Neural cell (in vitro differentiated cells): ENCODE results near the gene KDM4B.

ENCODE experiments used
- EP300 ChIP-seq: fragments of 450-650 bp; conservative IDR thresholded peaks from 2 replicates; pipeline ENCODE4 v1.6.1; 2014; ENCODE audit warnings: antibody characterized with exemption, mild to moderate bottlenecking, moderate library complexity; ENCODE audit not compliant: poor library complexity, severe bottlenecking
- SMC3 ChIP-seq: fragments of 450-650 bp; conservative IDR thresholded peaks from 2 replicates; pipeline ENCODE4 v1.6.1; 2014; ENCODE audit warnings: antibody characterized with exemption, mild to moderate bottlenecking, moderate library complexity; ENCODE audit not compliant: poor library complexity
- TAF1 ChIP-seq: IDR thresholded peaks from 2 replicates; pipeline ENCODE4 v1.6.1; 2012; ENCODE audit warnings: low read depth
- TF ChIP-seq, protein P1 (sequence below): fragments of 450-650 bp; IDR thresholded peaks from 2 replicates; pipeline ENCODE4 v1.5.1; 2014; ENCODE audit warnings: antibody characterized with exemption, mild to moderate bottlenecking, moderate library complexity; ENCODE audit not compliant: poor library complexity, severe bottlenecking

DNA sequence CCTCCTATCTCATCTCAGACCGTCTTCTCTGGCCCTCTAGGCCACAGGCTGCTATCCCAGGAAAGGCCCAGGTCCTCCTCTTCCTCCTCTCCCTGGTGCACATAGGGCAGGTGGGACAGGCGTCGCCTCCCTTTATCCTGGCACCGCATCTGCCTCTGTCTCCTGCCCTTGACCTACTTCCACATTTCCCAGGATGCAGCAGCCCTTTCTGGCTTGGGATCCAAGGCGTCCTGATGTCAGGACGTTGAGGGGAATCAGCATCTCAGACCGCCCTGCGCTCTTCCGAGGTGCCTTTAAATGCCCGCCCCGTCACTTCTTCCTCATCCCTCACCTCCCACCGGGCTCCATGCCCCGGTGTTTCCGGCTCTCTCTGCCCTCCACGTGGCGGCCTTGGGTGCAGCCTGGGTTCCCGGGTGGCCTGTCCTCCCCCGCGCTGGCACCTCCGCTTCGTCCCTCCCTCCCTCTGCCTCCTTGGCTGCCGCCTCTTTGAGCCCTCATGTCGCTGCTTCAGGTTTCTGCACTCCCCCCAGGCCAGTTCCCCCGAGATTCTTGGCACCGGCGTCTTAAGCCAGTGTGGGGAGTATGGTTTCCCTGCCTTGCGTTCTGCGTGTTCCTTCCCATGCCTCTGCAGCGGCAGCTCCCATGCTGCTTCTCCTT, 66.3 kb downstream of the KDM4B start:
- TF ChIP-seq, protein P1, sequence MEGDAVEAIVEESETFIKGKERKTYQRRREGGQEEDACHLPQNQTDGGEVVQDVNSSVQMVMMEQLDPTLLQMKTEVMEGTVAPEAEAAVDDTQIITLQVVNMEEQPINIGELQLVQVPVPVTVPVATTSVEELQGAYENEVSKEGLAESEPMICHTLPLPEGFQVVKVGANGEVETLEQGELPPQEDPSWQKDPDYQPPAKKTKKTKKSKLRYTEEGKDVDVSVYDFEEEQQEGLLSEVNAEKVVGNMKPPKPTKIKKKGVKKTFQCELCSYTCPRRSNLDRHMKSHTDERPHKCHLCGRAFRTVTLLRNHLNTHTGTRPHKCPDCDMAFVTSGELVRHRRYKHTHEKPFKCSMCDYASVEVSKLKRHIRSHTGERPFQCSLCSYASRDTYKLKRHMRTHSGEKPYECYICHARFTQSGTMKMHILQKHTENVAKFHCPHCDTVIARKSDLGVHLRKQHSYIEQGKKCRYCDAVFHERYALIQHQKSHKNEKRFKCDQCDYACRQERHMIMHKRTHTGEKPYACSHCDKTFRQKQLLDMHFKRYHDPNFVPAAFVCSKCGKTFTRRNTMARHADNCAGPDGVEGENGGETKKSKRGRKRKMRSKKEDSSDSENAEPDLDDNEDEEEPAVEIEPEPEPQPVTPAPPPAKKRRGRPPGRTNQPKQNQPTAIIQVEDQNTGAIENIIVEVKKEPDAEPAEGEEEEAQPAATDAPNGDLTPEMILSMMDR: no peak
- no peak for TF ChIP-seq SMC3
- TF ChIP-seq TAF1: no peak
- TF ChIP-seq EP300: no peak
